Measurements from ENCODE around the gene PALM2AKAP2.

DNA sequence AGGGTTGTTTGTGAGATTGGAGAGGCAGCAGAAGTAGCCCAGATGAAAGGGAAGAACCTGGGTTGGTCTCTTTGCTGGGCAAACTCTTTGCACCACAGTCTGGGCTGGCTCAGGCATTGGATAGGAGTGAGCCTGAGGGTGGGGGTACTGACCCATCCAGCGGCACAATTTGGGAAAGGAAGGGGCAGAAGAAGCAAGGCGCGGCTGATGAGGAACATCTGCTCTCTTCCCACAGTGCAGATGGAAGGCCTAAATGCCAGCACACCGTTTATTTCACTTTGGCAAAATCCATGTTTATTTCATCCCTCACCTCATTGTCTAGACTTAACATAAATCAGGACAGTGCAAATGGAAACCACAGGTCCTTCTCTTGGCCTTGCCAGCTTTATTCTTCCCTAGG, 32.3 kb downstream of the PALM2AKAP2 start:
- TF ChIP-seq, protein P1, sequence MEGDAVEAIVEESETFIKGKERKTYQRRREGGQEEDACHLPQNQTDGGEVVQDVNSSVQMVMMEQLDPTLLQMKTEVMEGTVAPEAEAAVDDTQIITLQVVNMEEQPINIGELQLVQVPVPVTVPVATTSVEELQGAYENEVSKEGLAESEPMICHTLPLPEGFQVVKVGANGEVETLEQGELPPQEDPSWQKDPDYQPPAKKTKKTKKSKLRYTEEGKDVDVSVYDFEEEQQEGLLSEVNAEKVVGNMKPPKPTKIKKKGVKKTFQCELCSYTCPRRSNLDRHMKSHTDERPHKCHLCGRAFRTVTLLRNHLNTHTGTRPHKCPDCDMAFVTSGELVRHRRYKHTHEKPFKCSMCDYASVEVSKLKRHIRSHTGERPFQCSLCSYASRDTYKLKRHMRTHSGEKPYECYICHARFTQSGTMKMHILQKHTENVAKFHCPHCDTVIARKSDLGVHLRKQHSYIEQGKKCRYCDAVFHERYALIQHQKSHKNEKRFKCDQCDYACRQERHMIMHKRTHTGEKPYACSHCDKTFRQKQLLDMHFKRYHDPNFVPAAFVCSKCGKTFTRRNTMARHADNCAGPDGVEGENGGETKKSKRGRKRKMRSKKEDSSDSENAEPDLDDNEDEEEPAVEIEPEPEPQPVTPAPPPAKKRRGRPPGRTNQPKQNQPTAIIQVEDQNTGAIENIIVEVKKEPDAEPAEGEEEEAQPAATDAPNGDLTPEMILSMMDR (conservative IDR thresholded peaks at IDR 0.05; ENCODE audit: low read length) = no peak
- TF ChIP-seq EZH2phosphoT487 (IDR thresholded peaks at IDR 0.05; ENCODE audit: borderline replicate concordance) = no peak
